Stimulated activated CD4-positive, alpha-beta T cell treated with anti-CD3 and anti-CD28 coated beads, Interleukin-15, amount 100 ng/mL, for 1 hour (primary cell): ENCODE measurements around the gene CLSTN1.

ENCODE experiments used
- DNase-seq, 2 donors: peaks; one replicate each; pipeline ENCODE4 v3.0.0-alpha.2; 2020; ENCODE audit warnings: low read depth in 1 of 2, low spot score in 1 of 2

The CLSTN1 gene

GRCh38 chr1:9731561-9731960, 92.2 kb downstream of the CLSTN1 start:
- no peak for DNase-seq

DNA sequence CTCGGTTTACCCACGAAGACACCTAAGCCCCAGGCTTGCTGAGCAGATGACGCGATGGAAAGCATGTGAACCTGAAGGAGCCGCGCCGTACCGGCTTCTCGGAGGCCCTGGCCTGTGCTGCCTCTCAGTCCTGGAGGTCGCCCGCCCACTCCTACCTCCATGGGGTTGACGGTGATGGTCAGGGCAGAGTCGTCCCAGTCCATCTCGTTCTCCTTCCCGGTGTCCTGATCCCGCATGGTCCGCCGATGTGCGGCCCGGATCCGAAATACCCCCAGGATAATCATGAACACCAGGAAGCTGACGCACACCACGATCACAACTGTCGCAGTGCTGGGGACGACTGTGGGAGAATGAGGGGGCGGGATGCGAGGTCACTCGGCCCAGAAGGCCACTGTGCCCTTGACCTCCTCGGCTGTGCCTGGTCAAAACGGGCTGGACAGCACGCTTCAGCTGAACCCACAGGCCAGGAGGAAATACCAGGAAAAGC, 92.7 kb downstream of the CLSTN1 start:
- DNase-seq, result no peak

- no peak for DNase-seq
Measured at GRCh38 chr1:9730096-9730901, 93.5 kb downstream of the CLSTN1 start.

GRCh38 chr1:9729523-9729922, 94.2 kb downstream of the CLSTN1 start:
- no peak for DNase-seq

GRCh38 chr1:9728451-9729295, 95.1 kb downstream of the CLSTN1 start:
- DNase-seq, result peak in 1 of 2 donors; percentile 50

DNA sequence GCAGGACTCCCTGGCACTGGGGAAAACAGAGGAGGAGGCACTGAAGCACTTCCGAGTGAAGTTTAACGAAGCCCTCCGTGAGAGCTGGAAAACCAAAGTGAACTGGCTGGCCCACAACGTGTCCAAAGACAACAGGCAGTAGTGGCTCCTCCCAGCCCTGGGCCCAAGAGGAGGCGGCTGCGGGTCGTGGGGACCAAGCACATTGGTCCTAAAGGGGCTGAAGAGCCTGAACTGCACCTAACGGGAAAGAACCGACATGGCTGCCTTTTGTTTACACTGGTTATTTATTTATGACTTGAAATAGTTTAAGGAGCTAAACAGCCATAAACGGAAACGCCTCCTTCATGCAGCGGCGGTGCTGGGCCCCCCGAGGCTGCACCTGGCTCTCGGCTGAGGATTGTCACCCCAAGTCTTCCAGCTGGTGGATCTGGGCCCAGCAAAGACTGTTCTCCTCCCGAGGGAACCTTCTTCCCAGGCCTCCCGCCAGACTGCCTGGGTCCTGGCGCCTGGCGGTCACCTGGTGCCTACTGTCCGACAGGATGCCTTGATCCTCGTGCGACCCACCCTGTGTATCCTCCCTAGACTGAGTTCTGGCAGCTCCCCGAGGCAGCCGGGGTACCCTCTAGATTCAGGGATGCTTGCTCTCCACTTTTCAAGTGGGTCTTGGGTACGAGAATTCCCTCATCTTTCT, 96.7 kb downstream of the CLSTN1 start:
- DNase-seq, result no peak

DNA sequence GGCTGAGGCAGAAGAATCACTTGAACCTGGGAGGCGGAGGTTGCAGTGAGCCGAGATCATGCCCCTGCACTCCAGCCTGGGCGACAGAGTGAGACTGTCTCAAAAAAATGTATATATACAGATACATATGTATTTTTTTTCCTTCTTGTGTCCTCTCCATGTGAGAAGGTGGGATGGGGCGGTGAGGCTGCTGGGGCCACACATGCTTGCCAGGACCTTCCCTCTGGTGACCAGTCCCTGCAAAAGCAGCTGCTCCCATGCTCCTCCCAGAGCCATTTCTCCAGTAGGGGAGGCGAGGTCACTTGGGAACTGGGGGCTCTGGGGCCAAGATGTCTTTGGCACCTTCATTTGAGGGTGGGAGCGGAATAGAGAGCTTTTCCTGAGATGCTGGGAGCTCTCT, 97.4 kb downstream of the CLSTN1 start:
- no peak for DNase-seq

DNA sequence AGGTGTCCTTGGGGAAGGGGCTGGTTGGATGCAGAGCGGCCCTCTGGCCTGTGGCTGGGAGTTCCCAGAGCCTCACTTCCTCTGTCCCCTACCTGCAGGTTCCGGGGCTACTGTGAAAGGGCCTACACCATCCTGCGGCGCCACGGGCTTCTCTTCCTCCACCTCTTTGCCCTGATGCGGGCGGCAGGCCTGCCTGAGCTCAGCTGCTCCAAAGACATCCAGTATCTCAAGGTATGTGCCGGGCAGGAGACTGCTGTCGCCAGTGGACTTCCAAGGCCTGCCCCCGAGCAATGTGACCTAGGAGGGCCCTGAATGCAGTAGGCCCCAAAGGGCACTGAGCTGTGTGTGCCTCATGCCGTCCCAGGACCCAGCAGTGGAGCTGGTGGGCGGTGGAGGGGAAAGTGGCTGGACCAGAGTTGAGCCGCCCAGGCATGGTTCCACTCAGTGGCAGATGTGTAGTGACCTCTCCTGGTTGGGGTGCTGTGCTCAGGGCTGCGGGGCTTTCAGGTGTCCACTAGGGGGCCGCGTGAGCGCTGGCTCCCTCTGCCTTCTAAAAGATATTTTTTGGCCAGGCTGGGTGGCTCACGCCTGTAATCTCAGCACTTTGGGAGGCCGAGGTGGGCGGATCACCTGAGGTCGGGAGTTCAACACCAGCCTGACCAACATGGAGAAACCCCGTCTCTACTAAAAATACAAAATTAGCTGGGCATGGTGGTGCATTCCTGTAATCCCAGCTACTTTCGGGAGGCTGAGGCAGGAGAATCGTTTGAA, 98.9 kb downstream of the CLSTN1 start:
- peak; percentile 48 to 61 for DNase-seq

DNA sequence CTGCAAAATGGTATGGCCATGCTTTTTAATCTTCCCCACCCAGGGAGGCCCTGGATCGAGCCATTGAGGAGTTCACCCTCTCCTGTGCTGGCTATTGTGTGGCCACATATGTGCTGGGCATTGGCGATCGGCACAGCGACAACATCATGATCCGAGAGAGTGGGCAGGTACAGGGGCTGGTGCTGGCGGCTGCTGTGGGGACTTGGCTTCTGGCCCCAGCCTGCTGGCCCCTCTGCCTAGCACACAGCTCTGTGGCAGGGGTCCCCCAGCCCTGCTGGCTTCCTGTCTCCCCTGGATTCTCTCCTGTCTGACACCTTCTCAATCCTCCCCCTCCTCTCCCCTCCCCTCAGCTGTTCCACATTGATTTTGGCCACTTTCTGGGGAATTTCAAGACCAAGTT, 99.8 kb downstream of the CLSTN1 start:
- no peak for DNase-seq

- DNase-seq, result no peak
Measured at GRCh38 chr1:9723068-9723805, 100.5 kb downstream of the CLSTN1 start.

- DNase-seq, result no peak
Measured at GRCh38 chr1:9722378-9722749, 101.4 kb downstream of the CLSTN1 start.

- DNase-seq, result peak; percentile 52 to 82
Measured at GRCh38 chr1:9721606-9722377, 102.0 kb downstream of the CLSTN1 start.

DNA sequence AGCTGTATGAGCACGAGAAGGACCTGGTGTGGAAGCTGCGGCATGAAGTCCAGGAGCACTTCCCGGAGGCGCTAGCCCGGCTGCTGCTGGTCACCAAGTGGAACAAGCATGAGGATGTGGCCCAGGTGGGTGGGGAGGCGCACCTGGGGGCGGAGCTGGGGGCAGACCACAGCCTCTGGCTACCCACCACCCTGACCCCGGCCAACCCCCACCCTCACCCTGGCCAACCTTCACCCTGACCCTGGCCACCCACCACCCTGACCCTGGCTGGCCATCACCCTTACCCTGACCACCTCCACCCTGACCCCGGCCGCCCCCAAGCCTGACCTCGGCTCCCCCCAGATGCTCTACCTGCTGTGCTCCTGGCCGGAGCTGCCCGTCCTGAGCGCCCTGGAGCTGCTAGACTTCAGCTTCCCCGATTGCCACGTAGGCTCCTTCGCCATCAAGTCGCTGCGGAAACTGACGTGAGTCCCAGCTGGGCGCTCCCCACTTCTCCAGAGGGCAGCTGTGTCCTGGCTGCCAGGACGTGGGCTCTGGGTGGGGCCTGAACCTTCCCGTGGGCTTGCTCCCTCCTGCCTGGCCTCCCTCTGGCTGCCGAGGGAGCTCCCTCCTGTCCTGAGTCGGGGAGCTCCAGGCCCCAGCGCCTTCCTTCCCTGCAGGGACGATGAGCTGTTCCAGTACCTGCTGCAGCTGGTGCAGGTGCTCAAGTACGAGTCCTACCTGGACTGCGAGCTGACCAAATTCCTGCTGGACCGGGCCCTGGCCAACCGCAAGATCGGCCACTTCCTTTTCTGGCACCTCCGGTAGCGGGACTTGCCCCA, 102.8 kb downstream of the CLSTN1 start:
- DNase-seq, result no peak

GRCh38 chr1:9719978-9720722, 103.6 kb downstream of the CLSTN1 start:
- DNase-seq, result no peak

DNA sequence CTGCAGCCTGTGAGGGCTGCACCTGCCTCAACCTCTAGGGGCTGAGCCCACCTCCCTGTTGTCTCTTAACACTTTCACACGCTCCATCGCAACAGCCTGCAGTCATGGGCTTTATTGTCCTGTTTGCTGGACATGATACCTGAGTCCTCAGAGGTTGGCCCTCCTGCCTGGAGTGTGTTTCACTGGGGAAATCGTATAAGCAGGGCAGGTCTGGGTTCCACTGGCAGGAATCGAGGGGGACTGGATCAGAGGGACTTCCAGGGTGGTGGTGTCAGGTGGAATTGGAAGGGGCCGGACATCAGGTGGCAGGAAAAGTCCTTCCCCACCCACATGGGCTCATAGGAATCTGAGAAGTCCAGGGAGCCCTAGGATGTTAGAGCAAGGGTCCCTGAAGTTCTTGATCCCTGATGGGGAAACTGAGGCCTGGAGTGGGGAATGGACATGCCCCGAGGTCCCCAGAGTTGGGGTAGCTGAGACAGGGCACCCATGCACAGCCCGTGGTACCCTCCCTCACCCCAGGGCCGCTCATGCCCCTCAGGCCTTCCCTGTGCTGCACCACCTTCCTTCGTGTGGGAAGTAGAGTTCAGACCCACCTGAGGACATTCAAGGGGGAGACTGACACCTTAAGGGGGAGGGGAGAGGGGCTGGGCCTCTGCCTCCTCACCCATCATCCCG, 105.6 kb downstream of the CLSTN1 start:
- no peak for DNase-seq

GRCh38 chr1:9717193-9718005, 106.4 kb downstream of the CLSTN1 start:
- DNase-seq, result peak; percentile 58 to 78
